C4-2B (cell line): Measurements from ENCODE around the gene FOXP1.

Experiments used
- H3K27ac ChIP-seq: fragments of 450-650 bp; 2 replicates; pipeline ENCODE4 v1.5.1; 2017
- ZFX ChIP-seq: fragments of 450-650 bp; IDR thresholded peaks from 2 replicates; pipeline ENCODE4 v1.6.1; 2017
- TF ChIP-seq, protein P1 (sequence below): fragments of 450-650 bp; conservative IDR thresholded peaks from 2 replicates; pipeline ENCODE4 v1.5.1; 2017; ENCODE audit warnings: mild to moderate bottlenecking

The FOXP1 gene

DNA sequence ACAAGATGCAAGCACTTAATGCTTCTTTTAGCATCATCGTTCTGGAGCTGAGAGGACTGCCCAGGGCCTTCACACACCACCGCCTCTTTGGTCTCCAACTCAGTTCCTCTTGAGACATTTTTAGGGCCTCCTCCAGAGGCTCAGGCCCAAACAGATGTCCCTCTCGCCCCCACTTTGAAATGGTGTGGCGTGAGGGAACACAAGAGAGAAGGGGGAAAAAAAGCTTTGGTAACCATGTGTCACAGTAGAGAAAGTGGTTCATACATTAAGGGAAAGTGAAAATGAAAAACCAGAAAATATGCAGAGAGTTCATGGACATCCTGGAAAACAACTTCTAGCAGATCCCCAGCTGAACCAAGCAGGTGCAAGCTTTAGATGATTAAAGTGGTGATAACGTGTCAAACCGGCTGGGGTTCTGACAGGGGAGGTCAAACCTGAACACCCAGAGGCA, 33.1 kb upstream of the FOXP1 start:
- no peak overlapping the region for H3K27ac ChIP-seq
- TF ChIP-seq, protein P1, sequence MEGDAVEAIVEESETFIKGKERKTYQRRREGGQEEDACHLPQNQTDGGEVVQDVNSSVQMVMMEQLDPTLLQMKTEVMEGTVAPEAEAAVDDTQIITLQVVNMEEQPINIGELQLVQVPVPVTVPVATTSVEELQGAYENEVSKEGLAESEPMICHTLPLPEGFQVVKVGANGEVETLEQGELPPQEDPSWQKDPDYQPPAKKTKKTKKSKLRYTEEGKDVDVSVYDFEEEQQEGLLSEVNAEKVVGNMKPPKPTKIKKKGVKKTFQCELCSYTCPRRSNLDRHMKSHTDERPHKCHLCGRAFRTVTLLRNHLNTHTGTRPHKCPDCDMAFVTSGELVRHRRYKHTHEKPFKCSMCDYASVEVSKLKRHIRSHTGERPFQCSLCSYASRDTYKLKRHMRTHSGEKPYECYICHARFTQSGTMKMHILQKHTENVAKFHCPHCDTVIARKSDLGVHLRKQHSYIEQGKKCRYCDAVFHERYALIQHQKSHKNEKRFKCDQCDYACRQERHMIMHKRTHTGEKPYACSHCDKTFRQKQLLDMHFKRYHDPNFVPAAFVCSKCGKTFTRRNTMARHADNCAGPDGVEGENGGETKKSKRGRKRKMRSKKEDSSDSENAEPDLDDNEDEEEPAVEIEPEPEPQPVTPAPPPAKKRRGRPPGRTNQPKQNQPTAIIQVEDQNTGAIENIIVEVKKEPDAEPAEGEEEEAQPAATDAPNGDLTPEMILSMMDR, result no peak
- no peak for TF ChIP-seq ZFX

DNA sequence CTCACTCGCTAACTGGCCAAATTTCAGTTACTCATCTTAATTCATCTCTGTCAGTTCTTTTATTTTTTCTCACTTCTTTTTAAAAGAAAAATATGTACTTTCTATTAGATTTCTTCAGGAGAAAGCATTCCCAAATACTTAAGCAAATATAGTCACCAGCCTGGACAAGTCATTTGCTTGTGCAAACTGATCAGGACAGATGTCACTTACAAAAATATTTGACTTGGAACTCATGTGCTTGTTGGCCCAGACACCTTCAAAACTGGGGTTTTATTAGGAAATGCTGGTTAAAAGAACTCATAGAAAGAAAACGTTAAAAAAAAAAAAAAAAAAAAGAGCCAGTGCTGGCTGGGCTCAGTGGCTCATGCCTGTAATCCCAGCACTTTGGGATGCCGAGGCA, 31.3 kb upstream of the FOXP1 start:
- no peak for TF ChIP-seq ZFX
- TF ChIP-seq, protein P1, result no peak
- H3K27ac ChIP-seq, result no peak overlapping the region

DNA sequence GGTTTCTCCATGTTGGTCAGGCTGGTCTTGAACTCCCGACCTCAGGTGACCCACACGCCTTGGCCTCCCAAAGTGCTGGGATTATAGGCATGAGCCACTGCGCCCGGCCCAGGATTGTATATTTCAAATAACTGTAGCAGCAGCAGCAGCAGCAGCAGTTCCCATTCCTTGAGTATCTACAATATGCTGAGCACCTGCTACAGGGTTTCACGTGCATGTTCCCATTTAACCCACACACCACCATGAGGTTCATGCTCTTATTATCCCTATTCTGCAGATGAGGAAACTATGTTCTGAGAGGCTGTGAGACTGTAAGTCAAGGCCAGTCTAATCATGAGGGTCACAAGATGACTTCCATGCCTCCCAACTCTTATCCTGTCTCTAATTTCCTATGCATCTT, 30.9 kb upstream of the FOXP1 start:
- H3K27ac ChIP-seq, result no peak overlapping the region
- TF ChIP-seq, protein P1, result no peak
- TF ChIP-seq ZFX, result no peak

DNA sequence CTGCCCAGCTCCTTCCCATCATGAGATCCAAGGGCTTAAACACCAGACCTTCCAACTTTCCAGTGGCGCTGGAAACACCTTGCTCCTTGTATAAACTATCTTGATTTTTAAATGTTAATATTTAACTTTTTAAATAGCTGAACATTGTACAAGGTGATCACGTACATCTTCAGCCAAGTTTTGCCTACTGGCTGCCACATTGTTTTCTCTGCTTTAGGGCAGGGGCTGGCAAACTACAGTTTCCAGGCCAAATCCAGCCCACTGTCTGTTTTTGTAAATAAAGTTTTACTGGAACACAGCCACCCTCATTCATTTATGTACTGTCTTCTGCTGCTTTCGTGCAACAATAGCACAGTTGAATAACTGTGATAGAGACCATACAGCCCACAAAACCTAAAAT, 27.6 kb upstream of the FOXP1 start:
- TF ChIP-seq, protein P1, result no peak
- TF ChIP-seq ZFX, result no peak
- no peak overlapping the region for H3K27ac ChIP-seq

DNA sequence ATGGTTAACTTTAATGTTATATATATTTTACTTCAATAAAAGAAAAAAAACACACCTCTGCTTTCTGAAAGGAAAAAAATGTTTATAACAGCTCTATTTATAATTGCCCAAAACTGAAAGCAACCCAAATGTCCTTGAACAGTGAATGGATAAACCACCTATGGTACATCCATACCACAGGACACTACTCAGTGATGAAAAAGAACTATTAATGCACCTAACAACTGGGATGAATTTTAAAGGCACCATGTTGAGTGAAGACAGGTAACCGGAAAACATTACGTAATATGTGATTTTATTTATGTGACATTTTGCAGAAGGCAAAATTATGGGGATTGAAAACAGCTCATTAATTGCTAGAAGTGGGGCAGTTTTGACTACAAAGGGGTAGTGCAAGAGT, 23.8 kb upstream of the FOXP1 start:
- TF ChIP-seq ZFX, result no peak
- TF ChIP-seq, protein P1, result no peak

DNA sequence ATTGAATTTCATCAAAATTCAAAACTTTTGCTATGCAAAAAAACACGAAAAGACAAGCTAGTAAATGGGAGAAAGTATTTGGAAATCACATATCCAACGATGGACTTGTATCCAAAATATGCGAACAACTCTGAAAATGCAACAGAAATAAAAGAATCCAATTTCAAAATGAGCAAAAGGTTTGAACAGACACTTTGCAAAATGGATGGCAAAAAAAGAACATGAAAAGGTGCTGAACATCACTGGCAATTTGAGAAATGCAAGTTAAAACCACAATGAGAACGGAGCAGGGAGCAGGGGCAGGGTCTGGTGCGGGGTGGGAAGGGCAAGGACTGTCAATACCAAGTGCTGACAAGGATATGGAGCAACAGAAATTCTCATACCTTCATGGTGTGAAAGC, 23.1 kb upstream of the FOXP1 start:
- TF ChIP-seq ZFX, result no peak
- TF ChIP-seq, protein P1, result no peak
- H3K27ac ChIP-seq, result no peak overlapping the region

More for the DNA sequence above, 23.8 kb upstream of the FOXP1 start:
- no peak overlapping the region for H3K27ac ChIP-seq

DNA sequence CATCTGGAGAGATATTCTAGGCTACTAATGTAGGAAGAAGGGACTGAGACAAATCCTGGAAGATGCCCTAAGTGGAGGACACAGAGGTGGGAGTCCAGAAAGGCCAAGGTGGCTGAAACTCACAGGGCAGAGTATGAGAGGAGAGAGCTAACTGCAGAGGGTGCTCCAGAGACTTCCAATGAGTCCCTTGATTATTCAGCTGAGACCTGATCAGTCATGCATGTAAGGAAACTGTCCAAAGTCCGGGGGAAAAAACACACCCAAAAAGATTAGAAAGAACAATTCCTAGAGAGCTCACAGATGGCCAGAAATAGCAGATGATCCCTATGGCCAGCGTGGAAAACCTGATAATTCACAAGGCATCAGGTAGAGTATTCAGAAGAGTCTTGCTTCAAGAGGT, 18.7 kb upstream of the FOXP1 start:
- H3K27ac ChIP-seq, result no peak overlapping the region
- TF ChIP-seq, protein P1, result no peak
- no peak for TF ChIP-seq ZFX
